Measurements from ENCODE around the gene MYLK4.

The MYLK4 gene

DNA sequence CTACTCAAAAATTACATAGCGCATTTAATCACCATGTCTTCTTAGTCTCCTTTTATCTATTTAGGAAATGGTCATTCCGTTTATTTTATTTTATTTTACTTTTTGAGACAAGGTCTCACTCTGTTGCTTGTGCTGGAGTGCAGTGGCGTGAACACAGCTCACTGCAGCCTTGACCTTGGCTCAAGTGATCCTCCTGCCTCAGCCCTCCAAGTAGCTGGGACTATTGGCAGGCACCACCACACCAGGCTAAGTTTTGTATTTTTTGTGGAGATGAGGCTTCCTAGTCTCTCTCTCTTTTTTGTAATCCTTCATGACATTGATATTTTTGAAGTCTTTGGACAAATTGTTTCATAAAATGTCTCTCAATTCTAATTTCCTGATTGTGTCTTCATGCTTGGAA, 4.7 kb upstream of the MYLK4 start:
- Histone ChIP-seq H3K4ac (ENCODE audit: low read depth, low read length) (no peak overlapping the region), H3K23ac (ENCODE audit: low read length) (no peak overlapping the region), H3K4me3 (ENCODE audit: low read depth, low read length) (no peak overlapping the region), H3K9me3 (ENCODE audit: insufficient read depth, low read depth, low read length) (no peaks in the 10 kb centered on the region), H2AK5ac (ENCODE audit: low read length) (no peak overlapping the region), H3K14ac (ENCODE audit: low read length) (no peak overlapping the region), H3K9ac (ENCODE audit: low read length) (no peak overlapping the region), H3K4me1 (ENCODE audit: control insufficient read depth in 1 of 2, insufficient read depth in 2 of 2, low read length in 2 of 2) (no peaks in the 10 kb centered on the region), H3K4me2 (ENCODE audit: low read length) (no peak overlapping the region), H4K91ac (ENCODE audit: low read depth, low read length) (no peak overlapping the region), H2AFZ (ENCODE audit: insufficient read depth, low read length, poor library complexity) (no peak overlapping the region), H3K27ac (ENCODE audit: low read depth, low read length) (no peak overlapping the region), H3K36me3 (ENCODE audit: control insufficient read depth in 1 of 2, insufficient read depth in 2 of 2, low read length in 2 of 2) (no peaks in the 10 kb centered on the region), H4K12ac (ENCODE audit: low read depth, low read length) (no peak overlapping the region), H2BK120ac (ENCODE audit: insufficient read depth, low read length, poor library complexity) (no peak overlapping the region), H2BK5ac (ENCODE audit: low read depth, low read length, poor library complexity) (no peak overlapping the region), H3K79me2 (ENCODE audit: control insufficient read depth, insufficient read depth, low read length, poor library complexity) (no peaks in the 10 kb centered on the region), H3K27me3 (ENCODE audit: insufficient read depth, low read length) (no peaks in the 10 kb centered on the region), H4K8ac (ENCODE audit: low read depth, low read length) (no peak overlapping the region), H3K79me1 (ENCODE audit: low read length) (no peaks in the 10 kb centered on the region), H3K18ac (ENCODE audit: low read length) (no peak overlapping the region), H2BK12ac (ENCODE audit: low read length) (no peak overlapping the region)
- WGBS (ENCODE audit: extremely low coverage, insufficient coverage, insufficient read length) = no CpG with 5 or more reads among the region's 3 CpGs
- DNase-seq = no peak

DNA sequence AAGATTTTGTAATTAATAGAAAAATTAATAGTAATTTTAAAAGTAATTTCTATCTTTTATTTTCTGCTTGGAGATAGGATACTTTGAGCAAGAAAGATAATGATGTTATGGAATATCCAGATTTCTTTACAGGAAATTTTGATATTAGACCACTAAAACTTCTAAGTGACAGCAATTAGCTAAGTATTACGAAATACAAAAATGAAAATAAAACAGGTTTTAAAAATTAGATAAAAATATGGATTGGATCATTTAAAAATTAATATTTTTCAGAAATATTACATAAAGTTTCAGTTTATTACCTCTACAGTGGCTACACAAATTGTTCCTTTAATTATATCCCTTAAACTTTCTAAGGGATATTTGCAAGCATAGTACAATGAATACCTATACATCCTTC, 4.2 kb upstream of the MYLK4 start:
- H3K9me3 ChIP-seq (ENCODE audit: insufficient read depth, low read depth, low read length) = no peaks in the 10 kb centered on the region
- H2BK120ac ChIP-seq (ENCODE audit: insufficient read depth, low read length, poor library complexity) = no peak overlapping the region
- H4K8ac ChIP-seq (ENCODE audit: low read depth, low read length) = no peak overlapping the region
- H3K14ac ChIP-seq (ENCODE audit: low read length) = no peak overlapping the region
- H2BK12ac ChIP-seq (ENCODE audit: low read length) = no peak overlapping the region
- no peak overlapping the region for H4K12ac ChIP-seq (ENCODE audit: low read depth, low read length)
- no peaks in the 10 kb centered on the region for H3K79me1 ChIP-seq (ENCODE audit: low read length)
- H4K91ac ChIP-seq (ENCODE audit: low read depth, low read length) = no peak overlapping the region
- H2AFZ ChIP-seq (ENCODE audit: insufficient read depth, low read length, poor library complexity) = no peak overlapping the region
- no CpG with 5 or more reads among the region's 1 CpG for WGBS (ENCODE audit: extremely low coverage, insufficient coverage, insufficient read length)
- H2BK5ac ChIP-seq (ENCODE audit: low read depth, low read length, poor library complexity) = no peak overlapping the region
- no peak overlapping the region for H3K9ac ChIP-seq (ENCODE audit: low read length)
- no peaks in the 10 kb centered on the region for H3K4me1 ChIP-seq (ENCODE audit: control insufficient read depth in 1 of 2, insufficient read depth in 2 of 2, low read length in 2 of 2)
- no peak overlapping the region for H3K4me3 ChIP-seq (ENCODE audit: low read depth, low read length)
- H2AK5ac ChIP-seq (ENCODE audit: low read length) = no peak overlapping the region
- H3K18ac ChIP-seq (ENCODE audit: low read length) = no peak overlapping the region
- no peaks in the 10 kb centered on the region for H3K36me3 ChIP-seq (ENCODE audit: control insufficient read depth in 1 of 2, insufficient read depth in 2 of 2, low read length in 2 of 2)
- H3K4ac ChIP-seq (ENCODE audit: low read depth, low read length) = no peak overlapping the region
- no peaks in the 10 kb centered on the region for H3K79me2 ChIP-seq (ENCODE audit: control insufficient read depth, insufficient read depth, low read length, poor library complexity)
- no peaks in the 10 kb centered on the region for H3K27me3 ChIP-seq (ENCODE audit: insufficient read depth, low read length)
- no peak for DNase-seq
- H3K23ac ChIP-seq (ENCODE audit: low read length) = no peak overlapping the region
- no peak overlapping the region for H3K4me2 ChIP-seq (ENCODE audit: low read length)
- no peak overlapping the region for H3K27ac ChIP-seq (ENCODE audit: low read depth, low read length)

DNA sequence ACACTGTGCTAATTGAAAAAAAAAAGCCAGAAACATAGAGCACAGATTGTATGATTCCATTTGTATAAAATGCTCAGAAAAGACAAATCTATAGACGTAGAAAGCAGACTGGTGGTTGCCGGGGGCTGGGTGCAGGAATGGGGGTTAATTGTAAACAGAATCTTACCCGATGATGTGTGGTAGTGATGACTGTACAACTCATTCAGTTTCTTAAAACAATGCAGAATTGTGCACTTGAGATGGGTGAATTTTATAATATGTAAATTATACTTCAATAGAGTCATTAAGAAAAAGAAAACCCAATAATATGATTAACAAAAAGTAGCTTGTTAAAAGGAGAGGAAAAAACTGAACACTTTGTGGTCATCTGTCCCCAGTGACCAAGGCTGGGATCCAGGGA, 3.7 kb upstream of the MYLK4 start:
- Histone ChIP-seq H3K27ac (ENCODE audit: low read depth, low read length) (no peak overlapping the region), H3K23ac (ENCODE audit: low read length) (no peak overlapping the region), H3K9ac (ENCODE audit: low read length) (no peak overlapping the region), H3K4me2 (ENCODE audit: low read length) (no peak overlapping the region), H4K8ac (ENCODE audit: low read depth, low read length) (no peak overlapping the region), H3K4me1 (ENCODE audit: control insufficient read depth in 1 of 2, insufficient read depth in 2 of 2, low read length in 2 of 2) (no peaks in the 10 kb centered on the region), H2BK120ac (ENCODE audit: insufficient read depth, low read length, poor library complexity) (no peak overlapping the region), H4K12ac (ENCODE audit: low read depth, low read length) (no peak overlapping the region), H3K79me1 (ENCODE audit: low read length) (no peaks in the 10 kb centered on the region), H3K14ac (ENCODE audit: low read length) (no peak overlapping the region), H3K36me3 (ENCODE audit: control insufficient read depth in 1 of 2, insufficient read depth in 2 of 2, low read length in 2 of 2) (no peaks in the 10 kb centered on the region), H2AK5ac (ENCODE audit: low read length) (no peak overlapping the region), H2BK12ac (ENCODE audit: low read length) (no peak overlapping the region), H3K4me3 (ENCODE audit: low read depth, low read length) (no peak overlapping the region), H2BK5ac (ENCODE audit: low read depth, low read length, poor library complexity) (no peak overlapping the region), H3K18ac (ENCODE audit: low read length) (no peak overlapping the region), H2AFZ (ENCODE audit: insufficient read depth, low read length, poor library complexity) (no peak overlapping the region), H3K4ac (ENCODE audit: low read depth, low read length) (no peak overlapping the region), H3K9me3 (ENCODE audit: insufficient read depth, low read depth, low read length) (no peaks in the 10 kb centered on the region), H3K79me2 (ENCODE audit: control insufficient read depth, insufficient read depth, low read length, poor library complexity) (no peaks in the 10 kb centered on the region), H3K27me3 (ENCODE audit: insufficient read depth, low read length) (no peaks in the 10 kb centered on the region), H4K91ac (ENCODE audit: low read depth, low read length) (no peak overlapping the region)
- DNase-seq = no peak
- WGBS (ENCODE audit: extremely low coverage, insufficient coverage, insufficient read length) = no CpG with 5 or more reads among the region's 3 CpGs

DNA sequence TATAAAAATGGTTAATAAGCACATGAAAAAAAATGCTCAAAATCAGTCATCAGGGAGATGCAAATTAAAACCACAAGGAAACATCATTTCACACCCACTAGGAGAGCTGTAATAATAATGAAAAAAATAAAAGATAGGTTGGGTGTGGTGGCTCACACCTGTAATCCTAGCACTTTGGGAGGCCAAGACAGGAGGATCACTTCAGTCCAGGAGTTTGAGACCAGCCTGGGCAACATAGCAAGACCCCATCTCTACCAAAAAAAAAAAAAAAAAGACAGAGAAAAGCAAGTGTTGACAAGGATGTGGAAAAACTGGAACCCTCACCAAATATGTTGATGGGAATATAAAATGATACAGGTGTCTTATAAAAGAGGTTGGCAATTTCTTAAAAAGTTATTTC, 3.0 kb upstream of the MYLK4 start:
- H3K79me1 ChIP-seq (ENCODE audit: low read length) = no peaks in the 10 kb centered on the region
- H2AFZ ChIP-seq (ENCODE audit: insufficient read depth, low read length, poor library complexity) = no peak overlapping the region
- H3K18ac ChIP-seq (ENCODE audit: low read length) = no peak overlapping the region
- H3K27me3 ChIP-seq (ENCODE audit: insufficient read depth, low read length) = no peaks in the 10 kb centered on the region
- no peak overlapping the region for H3K27ac ChIP-seq (ENCODE audit: low read depth, low read length)
- no peaks in the 10 kb centered on the region for H3K9me3 ChIP-seq (ENCODE audit: insufficient read depth, low read depth, low read length)
- H2AK5ac ChIP-seq (ENCODE audit: low read length) = no peak overlapping the region
- H2BK12ac ChIP-seq (ENCODE audit: low read length) = no peak overlapping the region
- no peaks in the 10 kb centered on the region for H3K36me3 ChIP-seq (ENCODE audit: control insufficient read depth in 1 of 2, insufficient read depth in 2 of 2, low read length in 2 of 2)
- H3K4ac ChIP-seq (ENCODE audit: low read depth, low read length) = no peak overlapping the region
- no peaks in the 10 kb centered on the region for H3K79me2 ChIP-seq (ENCODE audit: control insufficient read depth, insufficient read depth, low read length, poor library complexity)
- no peak overlapping the region for H3K4me2 ChIP-seq (ENCODE audit: low read length)
- no peak overlapping the region for H2BK120ac ChIP-seq (ENCODE audit: insufficient read depth, low read length, poor library complexity)
- no peak overlapping the region for H3K9ac ChIP-seq (ENCODE audit: low read length)
- no peak overlapping the region for H2BK5ac ChIP-seq (ENCODE audit: low read depth, low read length, poor library complexity)
- no peak for DNase-seq
- H4K8ac ChIP-seq (ENCODE audit: low read depth, low read length) = no peak overlapping the region
- no peak overlapping the region for H3K14ac ChIP-seq (ENCODE audit: low read length)
- H4K91ac ChIP-seq (ENCODE audit: low read depth, low read length) = no peak overlapping the region
- no peak overlapping the region for H3K4me3 ChIP-seq (ENCODE audit: low read depth, low read length)
- no peak overlapping the region for H4K12ac ChIP-seq (ENCODE audit: low read depth, low read length)
- H3K23ac ChIP-seq (ENCODE audit: low read length) = no peak overlapping the region
- H3K4me1 ChIP-seq (ENCODE audit: control insufficient read depth in 1 of 2, insufficient read depth in 2 of 2, low read length in 2 of 2) = no peaks in the 10 kb centered on the region

DNA sequence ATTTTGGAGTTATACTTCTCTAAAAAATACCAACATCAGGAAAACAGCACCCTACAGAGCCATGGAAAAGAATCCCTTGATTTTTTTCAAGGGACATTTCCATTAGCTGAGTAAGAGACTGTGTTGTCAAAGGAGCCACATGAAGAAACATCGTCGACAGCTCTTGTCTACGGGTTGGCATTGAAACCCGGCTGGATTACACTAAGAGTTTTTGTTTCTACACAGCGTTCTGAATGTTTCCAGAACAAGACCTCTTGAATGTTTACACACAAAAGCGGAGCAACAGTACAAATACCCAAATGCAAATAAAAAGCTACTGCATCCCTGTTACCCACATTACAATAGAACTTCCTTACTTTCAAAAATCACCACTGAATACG, 2.4 kb upstream of the MYLK4 start:
- no peak for DNase-seq
- Histone ChIP-seq H3K9me3 (ENCODE audit: insufficient read depth, low read depth, low read length) (no peaks in the 10 kb centered on the region), H4K12ac (ENCODE audit: low read depth, low read length) (no peak overlapping the region), H3K4me1 (ENCODE audit: control insufficient read depth in 1 of 2, insufficient read depth in 2 of 2, low read length in 2 of 2) (no peaks in the 10 kb centered on the region), H2BK12ac (ENCODE audit: low read length) (no peak overlapping the region), H3K27ac (ENCODE audit: low read depth, low read length) (no peak overlapping the region), H3K36me3 (ENCODE audit: control insufficient read depth in 1 of 2, insufficient read depth in 2 of 2, low read length in 2 of 2) (no peaks in the 10 kb centered on the region), H3K14ac (ENCODE audit: low read length) (no peak overlapping the region), H3K9ac (ENCODE audit: low read length) (no peak overlapping the region), H2BK5ac (ENCODE audit: low read depth, low read length, poor library complexity) (no peak overlapping the region), H4K91ac (ENCODE audit: low read depth, low read length) (no peak overlapping the region), H3K4me3 (ENCODE audit: low read depth, low read length) (no peak overlapping the region), H3K18ac (ENCODE audit: low read length) (no peak overlapping the region), H2AFZ (ENCODE audit: insufficient read depth, low read length, poor library complexity) (no peak overlapping the region), H3K4me2 (ENCODE audit: low read length) (no peak overlapping the region), H2AK5ac (ENCODE audit: low read length) (no peak overlapping the region), H3K23ac (ENCODE audit: low read length) (no peak overlapping the region), H2BK120ac (ENCODE audit: insufficient read depth, low read length, poor library complexity) (no peak overlapping the region), H3K4ac (ENCODE audit: low read depth, low read length) (no peak overlapping the region), H3K27me3 (ENCODE audit: insufficient read depth, low read length) (no peaks in the 10 kb centered on the region), H4K8ac (ENCODE audit: low read depth, low read length) (no peak overlapping the region), H3K79me2 (ENCODE audit: control insufficient read depth, insufficient read depth, low read length, poor library complexity) (no peaks in the 10 kb centered on the region), H3K79me1 (ENCODE audit: low read length) (no peaks in the 10 kb centered on the region)
- no CpG with 5 or more reads among the region's 7 CpGs for WGBS (ENCODE audit: extremely low coverage, insufficient coverage, insufficient read length)

Data from trophoblast cell (in vitro differentiated cells and primary cell).